Kidney epithelial cell (primary cell): ENCODE results near the gene PHLPP2. TPM values are rescaled to one million over a fixed set of nuclear protein-coding genes. Genes with fewer than 3 reads are reported as not detected.
A peak's percentile ranks its signal among the peaks of the same experiment; 100 is the strongest.
"Not testable (repeated sequence)": the region's sequence is repeated elsewhere in the genome, so short reads cannot be mapped to it uniquely, and the experiment has no call there.

Experiments used
- DNase-seq: peaks from one replicate; pipeline ENCODE4 v3.0.0-alpha.2; 2010; ENCODE audit warnings: low read depth
- H3K27me3 ChIP-seq: 2 replicates; pipeline ENCODE4 v1.6.0; 2011; ENCODE audit warnings: low read length; ENCODE audit not compliant: control insufficient read depth, insufficient read depth
- H3K36me3 ChIP-seq: 2 replicates; pipeline ENCODE4 v1.5.1; 2011; ENCODE audit warnings: low read length; ENCODE audit not compliant: control insufficient read depth, insufficient read depth
- H3K4me3 ChIP-seq: 2 replicates; pipeline ENCODE4 v1.5.1; 2011; ENCODE audit warnings: low read depth, mild to moderate bottlenecking, control low read depth, low read length
- CTCF ChIP-seq: IDR thresholded peaks from 2 replicates; pipeline ENCODE4 v1.5.1; 2011; ENCODE audit warnings: mild to moderate bottlenecking, moderate library complexity, low read length, control low read depth, inconsistent platforms; ENCODE audit not compliant: insufficient read depth, poor library complexity, severe bottlenecking
- total RNA-seq: library from RNA; depleted of rRNA; stranded (reverse); fragments of >200 nt; gene quantifications from 2 replicates; pipeline ENCODE4 v1.2.3, GENCODE V29; 2015

PHLPP2 gene
- total RNA-seq, 1 donor from 2014 or later, result 7.1 TPM

GRCh38 chr16:71625113-71625850 lies 99.2 kb downstream of the PHLPP2 start:
- peaks cover 22% of the 10 kb centered on the region for H3K27me3 ChIP-seq
- no peaks in the 10 kb centered on the region for H3K36me3 ChIP-seq
- TF ChIP-seq CTCF, result no peak
- no peak for DNase-seq
- no peak overlapping the region for H3K4me3 ChIP-seq

GRCh38 chr16:71623597-71623996 lies 100.9 kb downstream of the PHLPP2 start:
- H3K36me3 ChIP-seq, result no peaks in the 10 kb centered on the region
- H3K27me3 ChIP-seq, result peaks cover 22% of the 10 kb centered on the region
- TF ChIP-seq CTCF, result no peak

GRCh38 chr16:71622088-71622487 lies 102.4 kb downstream of the PHLPP2 start:
- Histone ChIP-seq H3K36me3 (no peaks in the 10 kb centered on the region), H3K27me3 (peaks cover 17% of the 10 kb centered on the region), H3K4me3 (no peak overlapping the region)
- TF ChIP-seq CTCF, result no peak
- DNase-seq, result no peak

More at GRCh38 chr16:71623597-71623996, 100.9 kb downstream of the PHLPP2 start:
- H3K4me3 ChIP-seq, result no peak overlapping the region
- no peak for DNase-seq

GRCh38 chr16:71618429-71618828 lies 106.1 kb downstream of the PHLPP2 start:
- Histone ChIP-seq H3K36me3 (no peaks in the 10 kb centered on the region), H3K27me3 (no peaks in the 10 kb centered on the region), H3K4me3 (no peak overlapping the region)
- no peak for DNase-seq
- TF ChIP-seq CTCF, result no peak

GRCh38 chr16:71614956-71615355 lies 109.5 kb downstream of the PHLPP2 start:
- DNase-seq, H3K4me3 ChIP-seq, H3K27me3 ChIP-seq, H3K36me3 ChIP-seq: not testable (repeated sequence)

GRCh38 chr16:71610936-71611871 lies 113.3 kb downstream of the PHLPP2 start:
- no peaks in the 10 kb centered on the region for H3K27me3 ChIP-seq
- DNase-seq, result no peak
- TF ChIP-seq CTCF, result peak; percentile 99
- H3K4me3 ChIP-seq, result no peak overlapping the region
- no peaks in the 10 kb centered on the region for H3K36me3 ChIP-seq
